ENCODE results near the gene PTGFRN.
"Not testable (repeated sequence)": the region's sequence is repeated elsewhere in the genome, so short reads cannot be mapped to it uniquely, and the experiment has no call there.

Gene PTGFRN

DNA sequence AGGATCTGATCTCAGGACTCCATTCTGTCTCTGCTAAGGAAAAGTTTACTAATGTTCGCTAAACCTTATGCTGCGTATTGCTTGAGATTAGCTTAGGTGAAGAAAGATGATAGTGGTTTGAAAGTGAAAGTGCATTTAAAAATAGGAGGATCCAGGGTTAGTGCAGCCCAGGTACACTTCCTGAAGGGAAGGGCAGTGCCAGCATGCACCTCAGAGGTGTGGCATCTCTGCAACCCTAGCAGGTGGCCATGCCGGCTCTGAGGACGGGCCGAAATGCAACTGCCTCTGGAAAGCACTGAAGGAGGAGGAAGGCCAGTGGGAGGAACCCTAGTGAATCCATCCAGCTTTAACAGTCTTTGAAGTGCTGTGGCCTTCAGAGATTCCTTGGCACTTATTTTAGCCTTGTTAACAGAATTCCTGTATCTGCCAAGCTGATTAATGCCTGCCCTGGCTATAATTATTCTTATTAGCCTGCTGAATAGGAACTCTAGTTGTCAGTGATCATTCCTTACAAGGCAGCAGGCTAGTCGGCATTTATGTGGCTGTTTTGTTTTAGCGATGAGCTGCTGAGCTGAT lies 5.5 kb downstream of the PTGFRN start:
- H3K4me3 ChIP-seq (ENCODE audit: low read depth, low read length): no peak overlapping the region

DNA sequence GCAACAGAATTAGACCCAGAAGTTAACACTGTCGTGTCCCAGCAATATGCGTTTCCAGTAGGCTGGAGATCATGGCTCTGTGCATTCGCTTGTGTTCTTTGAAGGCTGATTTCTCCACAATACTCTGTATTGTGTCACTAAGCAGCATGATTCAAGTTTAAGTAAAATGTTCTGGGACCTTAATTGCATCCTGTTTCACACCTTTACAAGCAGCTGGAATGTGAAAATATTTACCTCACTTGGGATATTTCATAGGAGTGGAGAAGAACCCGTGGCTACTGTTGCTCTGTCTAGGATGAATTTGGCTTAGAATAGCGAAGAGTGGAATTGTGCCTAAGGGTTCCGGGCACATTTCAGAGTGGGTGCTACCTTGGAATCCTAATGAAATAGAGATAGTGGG lies 6.3 kb downstream of the PTGFRN start:
- H3K4me3 ChIP-seq (ENCODE audit: low read depth, low read length): no peak overlapping the region

DNA sequence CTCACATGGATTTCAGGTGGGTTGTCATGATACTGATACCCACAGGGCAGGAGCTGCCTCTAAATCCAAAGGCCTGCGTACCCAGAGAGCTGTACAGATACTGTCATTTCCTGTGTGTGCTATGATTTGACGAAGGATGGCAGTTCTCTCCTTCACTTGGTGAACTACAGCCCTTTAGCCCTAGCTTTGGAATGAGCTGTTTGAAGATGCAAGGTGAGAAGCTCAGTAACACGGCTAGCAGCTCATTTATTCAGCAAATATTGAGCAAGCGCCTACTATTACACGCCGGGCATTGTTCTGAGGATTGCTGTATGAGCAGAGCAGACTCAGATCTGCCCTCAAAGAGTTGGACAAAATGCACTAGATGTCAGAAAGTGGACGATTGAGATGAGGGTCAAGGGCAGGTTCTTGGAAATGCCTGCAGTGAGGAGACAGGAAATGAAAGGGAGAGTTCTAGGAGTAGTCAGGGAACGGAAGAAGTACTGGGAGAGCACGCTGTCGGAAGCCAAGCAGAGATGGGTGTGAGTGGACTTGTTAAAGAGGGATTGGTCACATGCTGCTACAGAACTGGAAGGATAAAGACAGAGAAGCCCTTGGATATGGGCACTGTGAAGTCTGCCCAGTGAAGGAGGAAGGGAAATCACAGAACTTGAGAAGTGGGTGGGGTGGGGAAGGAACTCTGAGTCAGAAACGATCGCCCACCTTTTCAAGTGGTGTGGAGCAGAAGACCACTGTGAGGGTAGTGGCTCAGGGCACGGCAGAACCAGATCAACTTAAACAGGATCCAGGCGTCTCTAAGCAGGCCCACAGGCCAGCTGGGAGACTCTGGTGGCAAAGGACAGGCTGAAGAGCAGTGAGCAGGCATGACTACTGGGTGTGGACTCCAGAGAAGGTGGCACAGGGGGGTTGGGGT lies 7.1 kb downstream of the PTGFRN start:
- no peak overlapping the region for H3K4me3 ChIP-seq (ENCODE audit: low read depth, low read length)

DNA sequence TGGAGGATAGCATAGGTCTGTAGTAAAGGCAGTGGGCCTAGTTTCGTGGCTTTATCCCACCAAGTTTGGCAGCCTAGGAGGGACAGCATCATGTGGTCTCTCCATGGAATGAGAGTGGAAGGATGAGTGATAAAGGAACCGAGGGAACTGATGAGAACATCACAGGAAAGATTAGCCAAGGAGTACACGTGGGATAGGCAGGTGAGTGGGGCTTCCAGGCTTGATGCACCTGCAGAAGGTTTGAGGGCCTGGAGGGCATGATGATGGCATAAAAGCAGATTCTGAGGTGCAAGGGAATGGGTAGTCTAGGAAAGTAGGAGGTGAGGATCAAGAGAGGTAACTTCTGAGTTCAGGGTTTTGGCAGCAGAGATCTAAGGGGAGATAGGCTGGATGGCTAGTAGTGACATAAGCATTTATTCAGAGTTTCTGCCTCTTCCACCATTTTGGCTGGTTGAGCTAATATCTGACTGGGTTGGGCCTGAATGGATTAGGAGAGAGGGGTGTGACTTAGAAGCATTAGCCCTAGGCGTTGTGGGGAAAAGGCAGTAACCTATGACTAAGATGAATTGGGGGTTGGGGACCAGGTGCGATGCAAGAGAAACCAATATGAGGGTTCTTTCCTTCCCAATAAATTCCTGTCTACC lies 9.1 kb downstream of the PTGFRN start:
- H3K4me3 ChIP-seq (ENCODE audit: low read depth, low read length): no peak overlapping the region

DNA sequence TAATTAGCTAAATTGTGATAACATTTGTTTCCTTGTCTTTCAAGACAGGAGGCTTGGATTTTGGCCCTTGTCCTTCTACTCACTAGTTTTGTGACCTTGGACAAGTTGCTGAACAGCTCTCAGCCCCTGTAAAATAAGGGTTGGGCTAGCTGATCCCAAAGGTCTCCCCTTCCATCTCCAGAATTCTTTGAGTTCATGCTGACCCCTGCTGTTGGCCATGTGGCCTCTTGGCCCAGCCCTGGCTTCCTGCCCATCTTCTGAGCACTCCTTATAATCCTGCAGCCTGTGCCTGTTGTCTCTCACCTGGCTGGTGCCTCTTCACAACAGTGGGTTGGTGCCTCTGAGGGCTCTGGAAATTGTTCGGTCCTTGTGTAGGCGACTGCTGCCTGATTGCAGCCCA lies 10.1 kb downstream of the PTGFRN start:
- no peak overlapping the region for H3K4me3 ChIP-seq (ENCODE audit: low read depth, low read length)

DNA sequence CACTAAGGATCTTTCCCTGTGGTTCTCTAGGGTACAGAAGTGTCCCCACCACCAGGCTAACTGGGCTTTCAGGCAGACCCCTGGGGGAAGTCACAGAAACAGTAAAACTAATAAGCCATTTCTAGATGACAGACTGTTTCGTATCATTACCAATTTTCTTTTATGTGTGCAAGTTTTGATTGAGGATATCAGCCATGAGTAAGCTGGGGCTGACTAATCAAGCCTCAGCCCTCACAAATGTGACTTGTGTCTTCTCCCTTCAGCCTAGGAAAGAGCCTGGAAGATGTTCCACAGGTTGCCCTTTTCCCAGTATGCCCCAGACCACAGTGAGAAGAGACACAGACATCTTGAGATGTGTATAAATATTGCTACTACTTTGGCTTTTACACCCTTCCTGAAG lies 10.5 kb downstream of the PTGFRN start:
- no peak overlapping the region for H3K4me3 ChIP-seq (ENCODE audit: low read depth, low read length)

DNA sequence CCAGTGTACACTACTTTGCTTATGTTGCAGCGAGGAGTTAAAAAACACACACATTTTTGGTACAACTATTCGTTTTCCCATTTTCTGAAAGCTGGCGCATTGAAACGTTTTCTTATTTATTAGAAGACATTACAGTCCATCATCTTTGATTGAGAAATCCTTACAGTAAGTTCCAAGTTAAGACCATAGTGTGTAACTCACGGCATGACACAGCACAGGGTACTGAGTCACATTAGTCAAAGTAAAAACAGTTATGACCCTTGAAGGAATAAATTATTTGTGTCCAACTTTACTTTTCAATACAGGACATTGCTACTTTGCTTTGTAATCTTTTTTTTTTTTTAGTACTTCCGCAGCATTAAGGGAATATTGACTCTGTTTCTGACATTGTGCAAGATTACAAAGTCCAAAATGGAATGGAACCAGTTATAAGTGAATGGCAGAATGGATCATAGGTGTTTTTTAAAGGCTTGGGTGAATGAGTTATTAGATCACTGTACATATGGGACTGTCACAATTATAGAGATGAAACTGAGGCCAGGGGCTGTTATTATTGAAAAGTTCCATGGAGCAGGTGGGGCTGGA lies 11.7 kb downstream of the PTGFRN start:
- no peak overlapping the region for H3K4me3 ChIP-seq (ENCODE audit: low read depth, low read length)

DNA sequence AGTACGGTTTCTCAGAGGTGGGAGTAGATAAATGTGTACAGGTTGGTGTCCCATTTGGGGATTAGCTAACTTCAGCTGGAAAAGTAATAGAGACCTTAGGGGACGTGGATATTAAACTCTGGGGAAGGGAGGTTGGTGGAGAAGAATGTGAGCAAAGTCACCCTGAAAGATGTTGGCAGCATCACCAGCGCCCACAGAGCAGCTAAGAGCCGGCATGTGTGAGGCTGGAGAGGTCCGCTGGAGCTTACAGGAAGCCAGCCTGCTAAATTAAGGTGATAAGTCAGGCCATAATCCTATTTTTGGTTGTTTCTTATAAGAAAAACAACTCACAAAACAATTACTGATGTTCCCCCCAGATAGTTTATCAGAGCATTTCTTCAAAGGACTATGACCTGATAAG lies 12.2 kb downstream of the PTGFRN start:
- no peak overlapping the region for H3K4me3 ChIP-seq (ENCODE audit: low read depth, low read length)

DNA sequence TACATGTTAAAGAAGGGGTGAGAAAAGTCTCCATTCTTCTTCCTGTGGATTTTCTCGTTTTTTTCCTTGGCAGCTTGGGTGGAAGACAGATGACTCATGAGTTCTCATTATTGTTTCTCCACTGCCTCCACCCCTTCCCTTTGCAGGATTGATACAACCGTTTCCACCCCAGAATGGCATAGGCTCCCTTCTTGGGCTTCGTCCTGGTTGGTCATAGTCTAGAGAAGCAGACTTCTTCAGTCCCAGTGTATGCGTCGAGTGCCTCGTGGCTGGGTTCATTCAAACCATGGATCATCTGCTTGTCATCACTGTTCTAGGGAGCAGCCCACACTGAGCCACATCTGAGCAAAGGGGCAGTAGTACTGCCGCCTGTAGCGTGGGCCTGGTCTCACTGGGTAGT lies 13.7 kb downstream of the PTGFRN start:
- H3K4me3 ChIP-seq (ENCODE audit: low read depth, low read length): no peak overlapping the region

DNA sequence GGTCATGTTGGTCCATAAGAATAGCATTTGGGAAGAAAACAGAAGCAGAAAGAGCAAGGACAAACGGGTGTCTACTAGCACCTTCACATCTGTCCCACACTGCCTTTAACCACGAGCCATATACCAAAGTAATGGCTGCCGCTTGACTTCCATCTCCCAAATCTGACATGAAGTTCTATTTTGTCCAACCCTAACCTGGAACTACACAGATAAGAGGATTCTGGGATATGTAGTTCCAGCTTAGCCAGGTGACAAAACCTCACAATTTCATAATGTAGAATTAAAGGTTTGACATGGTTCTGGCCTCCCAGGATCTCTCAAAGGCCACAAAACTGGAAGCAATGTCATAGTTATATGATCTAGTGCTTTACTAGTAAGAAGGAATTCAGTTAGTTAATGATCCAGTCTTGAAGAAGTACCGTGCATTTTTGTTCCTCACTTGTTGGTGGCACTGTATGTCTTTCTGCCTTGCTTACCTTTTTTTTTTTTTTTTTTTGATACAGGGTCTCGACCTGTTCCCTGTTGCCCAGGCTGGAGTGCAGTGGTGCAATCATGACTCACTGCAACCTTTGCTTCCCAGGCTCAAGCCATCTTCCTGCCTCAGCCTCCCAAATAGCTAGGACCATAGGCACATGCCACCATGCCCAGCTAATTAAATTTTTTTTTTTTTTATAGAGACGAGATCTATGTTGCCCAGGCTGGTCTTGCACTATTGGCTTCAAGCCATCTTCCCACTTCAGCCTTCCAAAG lies 17.5 kb downstream of the PTGFRN start:
- H3K4me3 ChIP-seq (ENCODE audit: low read depth, low read length): no peak overlapping the region

DNA sequence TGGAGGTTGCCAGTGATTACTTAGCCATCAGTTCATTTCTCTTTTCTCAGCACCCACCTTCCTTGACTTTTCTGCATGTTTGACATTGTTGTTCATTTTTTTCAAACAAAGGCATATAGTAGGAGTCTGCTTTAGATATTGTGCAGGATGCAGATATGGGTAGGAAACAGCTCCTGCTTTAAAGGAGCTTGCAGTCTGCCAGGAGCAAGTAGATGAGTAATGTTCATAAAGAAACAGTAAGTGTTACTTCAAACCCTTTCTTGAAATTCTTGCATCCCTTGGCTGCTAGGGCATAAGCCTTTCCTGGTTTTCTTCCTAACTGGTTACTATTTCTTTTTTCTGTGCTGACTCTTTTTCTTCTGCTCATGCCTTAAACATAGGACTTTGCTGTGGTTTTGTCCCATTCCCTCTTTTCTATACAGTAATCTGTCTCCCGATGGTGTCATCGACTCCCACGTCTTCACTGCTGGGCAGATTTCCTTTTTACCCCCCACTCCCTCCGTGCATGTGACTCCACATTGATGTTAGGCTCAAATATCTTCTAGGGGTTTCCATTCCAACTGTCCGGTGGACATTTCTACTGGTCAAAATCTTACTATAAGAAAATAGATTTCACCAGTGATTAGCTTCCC lies 20.4 kb downstream of the PTGFRN start:
- no peak overlapping the region for H3K4me3 ChIP-seq (ENCODE audit: low read depth, low read length)

DNA sequence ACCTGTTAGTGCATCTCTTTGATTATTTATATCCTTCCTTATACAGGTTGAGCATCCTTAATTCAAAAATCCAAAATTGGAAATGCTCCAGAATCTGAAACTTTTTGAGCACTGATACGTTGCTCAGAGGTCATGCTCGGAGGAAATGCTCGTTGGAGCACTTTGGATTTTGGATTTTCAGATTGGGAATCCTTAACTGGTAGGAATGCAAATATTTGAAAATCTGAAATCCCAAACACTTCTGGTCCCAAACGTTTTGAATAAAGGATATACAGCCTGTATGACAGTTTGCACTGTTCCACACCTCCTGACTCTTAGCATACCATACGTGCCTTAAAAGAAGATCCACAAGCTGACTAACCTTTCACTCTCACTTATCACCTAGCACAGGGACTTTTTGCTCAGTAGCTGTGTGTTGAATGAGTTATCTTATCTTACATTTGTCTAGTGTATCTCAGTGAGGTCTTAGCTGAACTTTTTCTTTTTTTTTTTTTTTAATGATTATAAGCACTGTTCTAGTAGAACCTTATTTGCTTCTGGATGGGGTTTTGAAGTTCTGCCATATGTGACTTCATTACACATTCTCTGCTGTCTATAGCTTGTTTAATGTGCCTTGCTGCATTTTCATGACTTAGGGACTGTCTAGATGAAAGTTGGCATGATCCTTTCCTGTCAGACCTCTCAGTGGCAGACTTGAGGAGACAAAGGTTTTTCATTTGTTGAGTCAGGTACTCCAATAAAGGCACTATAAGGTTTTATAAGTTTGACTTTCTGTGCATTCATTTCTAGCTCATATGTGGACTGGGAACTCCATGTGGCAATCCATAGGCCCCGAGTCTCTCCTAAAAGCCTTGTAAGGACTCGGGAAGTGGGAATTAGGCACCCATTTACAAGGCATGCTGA lies 21.6 kb downstream of the PTGFRN start:
- H3K4me3 ChIP-seq (ENCODE audit: low read depth, low read length): no peak overlapping the region

DNA sequence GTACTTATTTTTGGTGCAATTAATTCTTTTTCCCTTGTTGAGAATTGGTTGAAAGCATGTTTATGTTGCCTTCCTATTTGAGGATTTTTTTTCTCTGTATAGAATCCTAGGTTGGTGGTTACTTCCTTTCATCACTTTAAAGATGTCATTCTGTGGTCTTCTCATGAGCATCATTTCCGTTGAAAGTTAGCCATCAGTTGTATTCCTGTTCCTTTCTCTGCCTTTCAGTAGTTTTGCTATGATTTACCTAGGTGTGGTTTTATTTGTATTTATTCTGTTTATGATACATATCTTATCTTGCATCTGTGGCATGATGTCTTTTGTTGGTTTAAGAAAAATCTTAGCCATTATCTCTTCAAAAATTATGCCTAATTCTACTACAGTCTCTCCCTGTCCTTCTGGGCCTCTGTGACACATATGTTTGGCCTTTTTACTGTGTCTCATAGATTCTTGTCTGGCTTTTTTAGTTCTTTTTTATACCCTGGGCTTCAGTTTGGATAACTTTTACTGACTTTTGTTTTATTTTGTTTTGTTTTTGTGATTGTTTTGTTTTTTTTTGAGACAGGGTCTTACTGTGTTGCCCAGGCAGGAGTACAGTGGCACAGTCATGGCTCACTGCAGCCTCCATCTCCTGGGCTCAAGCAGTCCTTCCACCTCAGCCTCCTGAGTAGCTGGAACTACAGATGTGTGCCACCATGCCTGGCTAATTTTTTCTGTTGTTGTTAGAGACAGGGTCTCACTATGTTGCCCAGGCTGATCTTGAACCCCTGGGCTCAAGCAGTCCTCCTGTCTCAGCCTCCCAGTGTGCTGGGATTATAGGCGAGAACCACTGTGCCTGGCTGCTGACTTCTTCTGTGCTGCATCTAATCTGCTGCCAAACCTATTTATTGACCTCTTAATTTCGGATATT lies 24.1 kb downstream of the PTGFRN start:
- H3K4me3 ChIP-seq (ENCODE audit: low read depth, low read length): no peak overlapping the region

DNA sequence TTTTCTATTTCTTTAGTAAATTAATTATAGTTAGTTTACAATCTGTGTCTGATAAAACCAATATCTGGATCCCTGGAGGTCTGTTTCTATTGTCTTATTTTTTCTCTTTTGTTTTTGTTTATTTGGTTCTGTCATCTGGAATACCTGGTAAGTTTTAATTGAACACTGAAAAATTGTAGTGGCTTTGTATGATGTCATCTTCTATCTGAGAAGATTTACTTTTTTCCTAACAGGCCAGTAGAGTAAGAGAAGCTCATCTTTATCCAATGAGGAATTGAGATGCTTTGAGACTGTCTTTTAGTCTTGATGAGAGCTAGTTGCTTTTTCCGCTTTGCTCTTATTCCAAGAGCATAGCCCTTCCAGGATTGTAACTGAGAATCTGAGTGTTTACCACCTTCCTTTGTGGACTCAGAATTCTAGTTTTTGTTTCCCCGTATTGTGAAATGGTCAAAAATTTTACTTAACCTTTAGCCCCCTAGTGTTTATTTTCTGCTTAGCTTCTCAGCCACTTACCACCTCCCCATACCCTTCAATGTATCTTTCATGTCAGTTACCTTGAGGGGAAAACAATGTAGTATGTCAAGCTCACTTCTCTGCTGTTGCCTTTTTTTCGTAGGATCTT lies 25.0 kb downstream of the PTGFRN start:
- no peak overlapping the region for H3K4me3 ChIP-seq (ENCODE audit: low read depth, low read length)

DNA sequence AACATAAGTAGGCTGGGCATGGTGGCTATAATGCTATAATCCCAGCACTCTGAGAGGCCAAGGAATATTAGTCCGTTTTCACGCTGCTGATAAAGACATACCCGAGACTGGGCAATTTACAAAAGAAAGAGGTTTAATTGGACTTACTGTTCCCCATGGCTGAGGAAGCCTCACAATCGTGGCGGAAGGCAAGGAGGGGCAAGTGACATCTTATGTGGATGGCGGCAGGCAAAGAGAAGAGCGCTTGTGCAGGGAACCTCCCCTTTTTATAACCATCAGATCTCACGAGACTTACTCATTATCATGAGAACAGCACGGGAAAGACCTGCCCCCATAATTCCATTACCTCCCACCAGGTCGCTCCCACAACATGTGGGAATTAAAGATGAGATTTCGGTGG lies 28.5 kb downstream of the PTGFRN start:
- H3K4me3 ChIP-seq (ENCODE audit: low read depth, low read length): no peak overlapping the region

DNA sequence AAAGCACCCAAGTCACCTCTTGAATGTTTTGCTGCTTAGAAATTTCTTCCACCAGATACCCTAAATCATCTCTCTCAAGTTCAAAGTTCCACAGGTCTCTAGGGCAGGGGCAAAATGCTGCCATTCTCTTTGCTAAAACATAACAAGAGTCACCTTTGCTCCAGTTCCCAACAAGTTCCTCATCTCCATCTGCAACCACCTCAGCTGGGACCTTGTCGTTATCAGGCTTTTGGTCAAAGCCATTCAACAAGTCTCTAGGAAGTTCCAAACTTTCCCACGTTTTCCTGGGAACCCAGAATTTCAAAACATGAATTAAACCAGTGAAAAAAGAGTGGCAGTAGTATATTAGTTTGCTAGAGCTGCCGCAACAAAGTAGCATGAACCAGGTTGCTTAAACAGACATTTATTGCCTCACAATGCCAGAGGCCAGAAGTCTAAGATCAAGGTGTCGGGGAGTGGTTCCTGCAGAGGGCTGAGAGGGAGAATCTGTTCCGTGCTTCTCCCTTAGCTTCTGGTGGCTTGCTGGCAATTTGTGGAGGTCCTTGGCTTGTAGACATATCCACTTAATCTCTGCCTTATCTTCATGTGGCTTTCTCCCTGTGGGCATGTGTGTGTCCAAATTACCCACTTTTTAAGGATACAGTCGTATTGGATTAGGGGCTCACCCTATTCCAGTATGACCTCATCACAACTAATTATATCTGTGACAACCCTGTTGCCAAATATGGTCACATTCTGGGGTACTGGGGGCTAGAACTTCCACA lies 30.2 kb downstream of the PTGFRN start:
- not testable (repeated sequence) for H3K4me3 ChIP-seq (ENCODE audit: low read depth, low read length)

DNA sequence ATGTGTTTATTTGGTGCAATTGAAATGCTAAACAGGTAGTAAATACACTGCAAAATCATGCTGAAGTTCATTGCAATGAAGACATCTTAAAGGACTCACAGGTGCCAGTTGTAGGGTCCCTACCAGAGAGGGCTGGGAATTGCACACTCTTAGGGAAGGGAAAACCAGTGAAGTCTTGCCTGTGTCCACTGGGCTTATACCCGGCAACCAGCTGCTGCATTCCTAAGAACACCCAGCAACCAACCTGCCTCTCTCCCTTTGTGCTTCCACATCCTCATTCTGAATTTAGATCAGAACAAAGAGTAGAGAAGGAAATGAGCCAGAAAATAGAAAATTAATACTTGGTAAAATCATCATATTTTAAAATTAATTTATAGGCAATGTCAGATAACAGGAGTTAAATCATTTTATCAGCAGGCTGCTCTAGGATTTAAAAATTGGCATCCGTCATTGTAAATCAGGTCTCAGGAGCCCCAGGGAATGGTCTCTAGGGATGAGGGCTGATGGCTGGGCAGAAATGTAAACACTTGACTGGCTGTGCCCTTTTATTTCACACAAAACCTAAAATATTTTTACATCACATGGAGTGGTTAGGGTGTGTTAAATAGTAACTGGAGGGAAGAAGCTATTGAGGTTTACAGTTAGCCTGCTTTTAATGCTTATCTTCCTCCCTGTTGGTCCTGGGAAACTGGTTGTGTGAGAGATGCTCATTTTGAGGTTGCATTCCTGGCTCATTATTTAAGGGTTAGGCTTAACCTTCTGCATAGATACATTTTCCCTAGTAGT lies 31.3 kb downstream of the PTGFRN start:
- no peak overlapping the region for H3K4me3 ChIP-seq (ENCODE audit: low read depth, low read length)
